Skin of body (tissue), 2 donors: Measurements from ENCODE around the gene ATP2A3. TPM values are rescaled to one million over a fixed set of nuclear protein-coding genes. Genes with fewer than 3 reads are reported as not detected.

Source experiments
- DNase-seq: peaks from one replicate; lab custom pipeline; 2025; lab: John Stamatoyannopoulos, UW
- total RNA-seq: library from RNA; depleted of rRNA; stranded (reverse); fragments of >200 nt; gene quantifications from one replicate; pipeline ENCODE4 v1.2.3, GENCODE V29; 2014

The ATP2A3 gene
- total RNA-seq, 1 donor from 2014 or later, result 5.5 TPM

DNA sequence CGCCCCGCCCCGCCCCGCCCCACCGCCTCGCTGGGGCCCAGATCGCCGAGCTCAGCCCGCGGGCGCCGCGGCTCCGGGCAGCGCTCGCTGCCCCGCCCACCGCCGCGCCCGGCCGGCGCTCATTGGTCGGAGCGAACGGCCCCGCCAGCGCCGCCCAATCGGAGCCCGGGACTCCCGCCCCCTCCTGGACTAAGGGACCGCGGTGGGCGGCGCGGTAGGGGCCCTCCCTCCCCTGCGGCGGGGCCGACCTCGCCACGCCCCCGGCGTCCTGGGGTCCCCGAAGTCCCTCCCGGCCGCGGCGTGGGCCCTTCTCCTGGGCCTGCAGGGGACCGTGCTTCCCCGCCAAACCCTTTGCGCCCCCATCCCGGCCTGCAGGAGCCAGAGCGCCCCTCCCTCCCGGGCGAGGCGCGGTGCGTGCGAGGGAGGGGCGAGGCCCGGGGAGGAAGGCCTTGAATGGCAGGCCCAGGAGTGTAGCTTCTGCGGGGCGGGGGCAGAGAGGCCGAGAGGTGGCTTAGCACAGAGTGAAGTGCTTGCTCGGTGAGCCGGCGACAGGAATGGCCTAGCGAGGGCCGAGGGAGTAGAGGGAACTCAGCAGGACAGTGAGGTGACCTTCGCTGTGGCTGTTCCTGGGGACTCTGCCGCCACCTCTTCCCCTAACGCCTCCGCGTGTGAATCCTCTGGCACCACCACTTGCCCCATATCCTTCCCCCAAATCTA is 71.1 kb downstream of the ATP2A3 start, which contains the start of gene CAMKK1:
Gene CAMKK1, minus strand, starts transcription at position 51 of the 717 bp plus-strand sequence. CDS start 7,366 bp downstream, outside the sequence.
- peak; percentile 76 for DNase-seq

DNA sequence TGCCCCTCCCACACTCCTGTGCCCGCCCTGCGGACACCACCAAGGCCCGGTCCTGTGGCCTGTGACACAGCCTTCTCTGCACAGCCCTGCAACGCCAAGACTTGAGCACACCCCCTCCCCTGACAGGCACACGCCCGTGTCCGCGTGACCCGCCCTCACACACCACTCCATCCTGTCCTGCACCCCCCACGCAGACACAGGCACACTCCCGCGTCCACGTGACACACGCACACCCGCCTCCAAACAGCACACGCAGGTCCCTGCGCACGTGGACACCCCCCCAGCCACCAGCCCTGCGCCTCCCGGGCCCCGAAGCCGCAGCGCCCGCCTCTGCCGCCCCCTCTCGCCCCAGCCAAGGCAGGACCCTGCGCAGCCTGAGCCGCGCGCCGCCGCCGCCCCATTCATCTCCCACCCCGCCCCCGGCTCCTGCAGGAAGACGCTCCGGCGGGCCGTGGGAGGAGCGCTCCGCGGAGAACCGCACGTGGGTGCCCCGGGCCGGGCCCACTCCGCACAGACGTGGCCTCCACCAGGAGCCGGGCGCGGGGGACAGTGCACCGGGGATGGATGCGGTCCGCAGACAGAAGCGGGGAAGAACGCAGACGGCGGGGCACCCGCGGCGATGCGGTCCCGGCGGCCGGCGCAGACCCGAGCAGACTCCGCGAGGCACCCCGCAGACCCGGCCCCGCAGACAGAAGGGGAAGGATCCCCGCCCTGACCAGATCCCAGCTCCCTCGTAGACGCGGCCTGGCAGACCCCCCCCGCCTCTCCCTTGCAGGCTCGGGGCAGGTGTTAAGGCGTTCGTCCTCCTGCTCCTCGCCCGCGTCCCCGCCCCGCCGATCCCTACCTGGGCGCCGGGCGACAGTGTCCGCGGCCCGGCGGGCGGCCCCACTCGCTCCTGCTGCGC is 71.9 kb downstream of the ATP2A3 start:
- no peak for DNase-seq

DNA sequence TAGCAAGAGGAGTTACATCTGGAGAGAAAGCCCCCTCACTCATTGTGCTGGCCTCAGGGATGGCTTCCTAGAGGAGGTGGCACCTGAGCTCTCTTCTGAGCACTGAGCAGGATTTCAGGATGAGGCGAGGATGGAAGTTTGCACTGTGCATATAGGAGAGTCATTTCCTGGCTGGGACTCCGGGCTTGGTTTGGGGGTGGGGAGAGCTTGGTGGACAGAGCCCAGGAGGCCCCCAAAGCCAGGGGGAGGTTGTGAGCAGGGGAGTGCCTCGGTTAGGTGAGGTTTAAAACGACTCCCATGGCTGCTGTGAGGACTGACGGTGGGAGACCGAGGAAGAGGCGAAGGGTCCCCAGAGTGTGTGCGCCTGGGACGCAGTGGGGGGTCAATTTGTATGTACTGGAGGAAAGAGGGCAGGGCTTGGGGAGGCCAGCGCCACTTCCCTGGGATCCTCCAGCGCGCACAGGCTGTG is 72.6 kb downstream of the ATP2A3 start:
- no peak for DNase-seq

DNA sequence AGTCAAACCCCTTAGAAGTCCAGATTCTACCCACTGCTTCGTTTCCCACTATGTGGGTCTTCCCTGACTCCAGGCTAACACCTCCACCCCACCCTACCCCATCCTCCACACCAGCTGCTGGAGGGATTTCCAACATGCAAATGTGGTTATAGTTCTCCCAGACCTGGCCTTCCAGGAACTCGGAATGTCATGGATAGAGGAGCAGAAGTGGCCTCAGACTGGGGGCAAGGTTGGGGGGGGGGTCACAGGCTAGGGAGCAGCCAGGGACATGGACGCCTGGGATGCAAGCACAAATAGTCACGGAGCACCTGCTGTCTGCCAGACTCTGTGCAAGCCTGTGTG is 73.4 kb downstream of the ATP2A3 start:
- no peak for DNase-seq

DNA sequence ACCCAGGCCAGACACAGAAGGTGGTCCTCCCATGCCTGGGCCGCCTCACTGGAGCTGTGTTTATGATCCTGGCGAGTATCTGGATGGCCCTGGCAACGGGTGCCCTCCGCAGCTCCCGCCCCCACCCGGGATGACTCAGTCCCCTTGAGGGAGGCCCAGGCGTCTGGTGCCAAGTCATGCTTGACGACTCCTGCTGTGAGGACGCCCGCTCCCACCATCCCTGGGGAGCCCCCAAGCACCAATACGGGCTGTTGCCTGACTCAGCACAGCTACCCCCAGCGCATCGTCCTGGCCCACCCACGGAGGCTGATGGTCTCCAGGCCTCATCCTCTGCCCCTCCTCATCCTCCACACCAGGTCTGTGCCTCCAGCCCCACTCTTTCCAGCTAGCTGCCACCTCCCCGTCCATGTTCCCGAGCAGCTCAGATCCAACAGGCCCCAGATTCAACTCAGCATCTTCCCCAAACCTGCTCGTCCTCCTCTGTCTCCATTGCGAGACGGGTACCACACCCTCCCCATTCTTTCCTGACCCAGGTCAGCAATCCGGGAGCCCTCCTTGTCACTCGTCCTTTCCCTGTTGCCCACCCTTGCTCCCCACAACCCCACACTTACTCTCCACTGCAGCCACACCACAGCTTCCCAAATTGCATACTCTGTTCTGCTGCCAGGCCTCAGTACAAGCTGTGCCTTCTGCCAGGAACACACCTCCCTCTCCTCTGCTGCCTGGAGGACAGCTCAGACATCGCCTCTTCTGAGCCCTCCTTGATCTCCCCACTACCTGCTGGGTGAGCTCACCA is 74.0 kb downstream of the ATP2A3 start:
- DNase-seq, result no peak

DNA sequence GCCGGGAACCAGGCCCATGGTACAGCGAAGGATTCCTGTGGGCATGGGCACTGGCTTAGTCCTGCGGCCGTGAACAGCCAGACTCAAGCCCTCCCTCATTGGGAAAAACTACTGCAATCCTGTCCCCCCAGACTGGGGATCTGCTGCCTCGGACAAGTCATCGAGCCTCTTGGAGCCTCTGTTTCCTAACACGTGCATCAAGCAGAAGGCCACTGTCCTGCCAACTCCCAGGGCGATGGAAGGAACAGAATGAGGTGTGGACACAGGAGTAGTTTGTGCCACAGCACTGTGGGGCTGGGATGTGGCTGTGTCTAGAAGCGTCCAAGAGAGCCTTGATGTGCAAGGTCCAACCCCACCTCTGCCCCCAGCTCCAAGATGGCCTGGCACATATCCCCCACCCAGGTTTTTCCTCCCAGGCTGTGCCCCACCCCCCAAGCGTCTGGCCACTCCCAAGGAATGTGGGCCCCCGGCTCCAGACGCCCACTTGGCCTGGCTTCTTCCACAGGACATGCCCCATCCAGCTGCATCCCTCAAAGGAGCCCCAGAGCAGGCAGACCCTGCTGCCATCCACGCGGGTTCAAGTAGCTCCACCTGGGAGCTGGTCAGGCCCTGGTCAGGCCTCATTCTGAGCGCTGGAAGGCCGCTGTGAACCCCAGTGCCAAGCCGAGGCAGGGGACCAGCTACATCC is 74.8 kb downstream of the ATP2A3 start:
- no peak for DNase-seq

DNA sequence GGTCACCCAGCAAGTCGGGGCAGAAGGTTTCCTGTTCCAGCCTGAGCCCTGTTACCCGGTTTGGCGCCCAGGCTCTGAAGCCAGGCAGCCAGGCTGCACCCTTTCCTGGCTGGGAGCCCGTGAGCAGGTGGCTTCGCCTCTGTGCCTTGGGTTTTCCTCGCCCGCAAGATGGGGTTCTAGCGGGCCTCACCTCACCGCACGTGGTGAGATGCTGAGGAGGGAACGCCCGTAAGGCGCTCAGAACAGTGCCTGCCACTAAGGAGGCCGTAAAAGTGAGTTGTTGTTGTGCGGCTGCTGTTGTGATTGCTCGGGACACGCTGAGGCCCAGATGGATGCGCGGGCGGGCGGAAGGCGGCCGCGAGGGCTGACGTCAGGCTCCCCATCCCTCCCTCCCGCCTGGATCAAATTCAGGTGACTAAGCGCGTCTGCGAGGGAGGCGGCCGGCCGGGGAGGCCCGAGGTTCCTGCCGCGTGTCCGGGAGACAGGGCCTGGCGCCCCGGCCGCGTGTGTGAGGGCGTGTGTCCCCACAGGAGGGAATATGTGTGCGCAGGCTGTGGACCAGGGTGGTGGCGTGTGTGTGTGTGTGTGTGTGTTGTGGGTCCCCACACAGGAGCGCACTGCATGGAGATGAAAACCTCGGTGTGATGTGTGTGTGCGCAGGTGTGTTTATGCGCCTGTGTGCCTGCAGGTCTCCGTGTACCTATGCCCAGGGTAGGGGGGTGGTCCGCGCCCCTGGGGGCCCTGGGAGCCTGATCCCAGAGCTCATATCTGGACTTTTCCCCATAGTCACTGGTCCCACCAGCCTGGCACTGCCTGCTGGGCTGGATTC is 75.7 kb downstream of the ATP2A3 start:
- DNase-seq, result peak; percentile 84

DNA sequence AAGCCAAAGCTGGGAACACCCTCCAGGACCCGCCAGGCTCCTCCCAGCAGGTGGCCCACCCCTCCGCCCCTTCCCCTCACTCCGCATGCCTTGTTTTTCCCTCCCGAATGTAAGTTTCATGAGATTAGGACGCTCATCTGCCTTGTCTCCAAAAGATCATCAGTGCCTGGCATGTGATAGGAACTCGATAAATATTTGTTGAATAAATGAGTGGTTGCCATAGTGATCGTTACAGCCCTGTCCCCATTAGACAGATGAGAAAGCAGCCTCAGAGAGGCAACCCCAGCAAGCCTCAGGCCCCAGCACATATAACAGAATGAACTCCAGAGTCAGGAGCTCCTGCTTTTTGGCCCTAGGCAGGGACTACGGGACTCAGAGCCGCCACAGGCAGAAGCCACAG is 76.4 kb downstream of the ATP2A3 start:
- DNase-seq, result no peak

DNA sequence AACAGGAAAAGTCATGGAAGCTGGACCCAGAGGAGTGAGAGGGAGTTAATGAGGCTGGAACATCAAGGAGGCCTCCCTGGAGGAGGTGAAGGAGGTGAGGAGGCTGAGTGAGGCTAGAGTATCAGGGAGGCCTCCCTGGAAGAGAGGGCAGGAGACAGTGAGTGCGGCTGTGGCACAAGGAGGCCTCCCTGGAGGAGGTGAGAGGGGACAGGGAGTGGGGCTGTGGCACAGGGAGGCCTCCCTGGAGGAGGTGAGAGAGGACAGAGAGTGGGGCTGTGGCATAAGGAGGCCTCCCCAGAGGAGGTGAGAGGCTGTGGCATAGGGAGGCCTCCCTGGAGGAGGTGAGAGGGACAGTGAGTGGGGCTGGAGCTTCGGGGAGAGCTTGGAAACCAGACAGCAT is 76.8 kb downstream of the ATP2A3 start:
- DNase-seq, result no peak

DNA sequence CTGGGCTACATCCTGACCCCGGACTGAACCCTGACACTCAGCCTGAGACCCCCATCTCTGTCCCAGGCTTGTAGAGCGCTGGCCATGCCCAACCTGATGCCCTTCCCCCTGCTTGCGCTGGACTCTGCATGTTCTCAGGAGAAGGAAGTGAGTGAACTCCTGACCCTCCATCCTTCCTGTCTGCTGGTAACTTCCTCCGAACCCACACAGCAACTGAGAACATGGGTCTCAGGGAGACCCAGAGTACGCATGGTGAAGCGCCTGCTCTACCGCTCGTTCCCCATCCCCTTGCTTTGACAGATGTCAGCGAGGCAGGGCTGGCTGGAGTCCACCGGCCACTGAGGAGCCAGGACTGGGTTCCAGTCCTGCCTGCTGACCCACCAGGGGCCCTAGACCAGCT is 77.5 kb downstream of the ATP2A3 start:
- DNase-seq, result no peak

DNA sequence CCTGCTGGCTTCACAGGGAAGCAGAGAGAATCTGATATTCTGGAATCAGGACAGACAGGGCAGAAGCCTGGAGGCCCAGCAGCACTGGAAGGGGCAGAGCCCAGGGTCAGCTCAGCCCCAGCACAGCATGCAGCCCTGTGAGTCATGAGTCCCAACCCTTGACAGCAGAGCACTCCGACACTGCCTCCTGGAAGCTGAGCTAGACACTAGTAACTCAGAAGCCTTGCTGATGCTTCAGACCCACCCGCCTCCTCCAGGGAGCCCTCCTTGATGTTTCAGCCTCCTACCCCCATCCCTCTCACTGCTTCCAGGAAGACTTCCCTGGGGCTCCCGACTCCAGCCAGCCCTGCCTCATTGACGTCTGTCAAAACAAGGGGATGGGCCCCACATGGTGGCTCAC is 78.3 kb downstream of the ATP2A3 start:
- DNase-seq, result no peak

DNA sequence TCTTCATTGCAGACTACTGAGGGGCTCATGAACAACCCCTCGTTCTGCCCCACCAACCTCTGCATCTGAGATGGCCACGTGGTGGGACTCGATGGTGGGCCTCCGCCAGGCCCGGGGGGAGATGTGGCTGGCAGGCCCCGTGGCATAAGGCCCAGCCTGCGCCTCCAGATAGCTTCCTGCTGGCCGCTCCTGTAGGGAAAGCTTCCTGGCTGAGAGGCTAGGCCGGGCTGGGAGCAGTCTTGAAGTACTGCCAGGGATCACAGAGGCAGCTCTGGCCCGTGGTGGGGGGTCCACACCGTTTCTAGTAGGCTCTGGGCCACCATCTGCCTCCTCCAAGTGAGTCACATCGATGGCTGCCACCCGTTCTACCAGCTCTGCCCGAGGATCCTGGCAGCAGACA is 79.0 kb downstream of the ATP2A3 start:
- DNase-seq, result no peak

DNA sequence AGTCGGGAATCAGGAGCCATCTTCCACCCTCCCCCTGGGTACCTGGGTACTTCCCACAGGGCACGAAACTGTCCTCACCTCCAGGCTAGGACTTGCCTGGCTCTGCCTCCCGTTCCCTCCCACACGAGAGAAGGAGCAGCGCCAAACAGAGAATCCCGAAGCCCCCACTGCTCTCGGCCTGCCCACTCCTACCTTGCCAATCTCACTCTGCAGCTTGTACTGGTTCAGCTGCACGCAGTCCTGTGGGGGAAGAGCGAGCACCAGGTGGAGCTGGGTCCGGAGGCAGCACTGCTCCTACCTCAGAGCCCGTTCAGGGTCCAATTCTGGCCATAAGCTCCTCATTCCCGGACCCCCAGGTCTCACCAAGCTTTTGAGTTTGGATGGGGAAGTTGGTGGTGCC is 80.0 kb downstream of the ATP2A3 start:
- DNase-seq, result no peak

DNA sequence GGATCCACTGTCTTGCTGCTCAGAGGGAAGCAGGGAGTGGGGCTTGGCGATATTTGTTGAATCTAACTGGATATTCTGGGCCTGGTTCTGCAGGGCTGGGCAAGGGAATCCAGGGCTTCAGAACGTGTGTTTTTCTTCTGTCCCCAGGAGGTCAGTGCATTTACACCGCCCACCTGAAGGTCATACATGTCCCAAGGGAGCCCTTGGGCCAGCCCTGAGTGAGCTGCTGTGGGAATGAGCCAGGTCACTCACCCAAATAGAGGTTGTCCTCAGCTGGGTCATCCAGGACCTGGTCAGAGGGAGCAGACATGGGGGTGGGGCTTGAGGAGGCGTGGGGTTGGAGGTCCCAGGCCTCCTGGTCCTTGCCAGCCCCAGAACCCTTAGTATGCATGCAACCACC is 82.0 kb downstream of the ATP2A3 start:
- no peak for DNase-seq

DNA sequence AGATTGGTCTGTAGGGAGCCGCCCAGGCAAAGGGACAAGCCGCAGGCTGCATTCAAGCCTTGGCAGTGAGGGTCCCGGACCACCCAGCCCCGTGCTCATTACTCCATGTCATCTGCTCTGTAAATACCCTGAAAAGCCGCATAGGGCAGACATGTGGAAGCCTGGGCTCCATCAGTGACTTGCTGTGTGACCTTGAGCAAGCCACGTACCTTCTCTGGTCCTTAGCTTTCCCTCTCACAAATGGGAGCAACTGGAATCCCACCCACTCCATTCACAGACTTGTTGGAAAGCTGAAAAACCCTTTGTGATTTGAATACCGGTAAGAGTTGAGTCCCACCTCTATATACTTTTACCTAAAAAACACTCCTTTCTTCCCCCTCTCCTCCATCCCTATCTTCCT is 83.3 kb downstream of the ATP2A3 start:
- no peak for DNase-seq

DNA sequence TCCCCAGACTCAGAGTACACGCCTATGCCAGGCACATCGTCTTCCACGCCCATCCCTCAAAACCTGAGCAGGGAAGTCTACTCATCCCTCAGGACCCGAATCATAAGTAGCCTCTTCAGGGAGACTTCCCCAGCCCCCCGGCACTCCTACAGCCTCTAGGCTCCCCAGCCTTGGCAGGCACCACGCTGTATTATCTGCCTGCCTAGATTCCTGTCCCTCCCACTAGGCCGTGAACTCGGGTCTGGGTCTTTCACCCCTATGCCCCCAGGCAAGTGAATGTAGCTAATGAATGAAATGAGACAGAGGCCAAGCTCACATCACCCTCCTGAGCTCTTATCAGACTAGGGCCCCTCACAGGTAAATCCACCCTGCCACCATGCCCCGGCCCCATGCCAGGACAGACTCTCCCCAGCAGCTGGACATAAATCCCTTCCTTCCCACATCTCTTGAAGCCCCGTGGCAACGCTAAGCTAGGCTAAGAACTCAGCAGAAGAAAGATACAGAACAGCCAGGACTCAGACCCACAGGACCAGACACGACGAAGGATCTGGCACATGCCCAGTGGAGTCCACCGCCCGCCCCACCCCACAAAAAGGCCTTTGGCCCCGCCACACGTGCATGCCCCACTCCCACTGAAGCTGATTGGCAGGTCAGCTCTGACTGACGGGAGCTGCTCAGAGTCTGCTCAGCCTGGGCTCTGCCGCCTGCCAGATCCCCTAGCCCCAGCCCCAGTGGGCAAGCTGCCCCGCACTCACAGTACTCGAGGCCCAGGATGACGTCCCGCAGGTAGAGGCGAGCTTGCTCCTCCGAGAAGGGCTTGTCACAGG is 84.4 kb downstream of the ATP2A3 start:
- no peak for DNase-seq

DNA sequence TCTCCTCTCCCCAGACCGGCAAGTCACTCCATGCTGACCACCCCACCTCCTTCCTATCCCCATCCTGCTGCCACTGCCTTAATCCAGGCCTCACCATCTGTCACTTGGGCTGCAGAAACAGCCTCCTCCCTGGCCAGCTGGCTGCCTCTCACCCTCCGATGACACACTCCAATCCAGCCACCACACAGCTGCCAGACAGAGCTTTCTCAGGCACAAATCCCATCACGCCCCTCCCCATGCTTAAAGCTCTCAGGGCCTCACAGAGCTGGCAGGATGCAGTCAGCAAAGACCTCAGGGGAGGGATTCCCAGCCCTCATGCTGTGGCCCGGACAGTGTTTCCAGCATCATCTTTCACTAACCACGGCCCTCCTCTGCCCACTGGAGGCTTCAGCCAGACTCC is 85.1 kb downstream of the ATP2A3 start:
- DNase-seq, result peak; percentile 78

DNA sequence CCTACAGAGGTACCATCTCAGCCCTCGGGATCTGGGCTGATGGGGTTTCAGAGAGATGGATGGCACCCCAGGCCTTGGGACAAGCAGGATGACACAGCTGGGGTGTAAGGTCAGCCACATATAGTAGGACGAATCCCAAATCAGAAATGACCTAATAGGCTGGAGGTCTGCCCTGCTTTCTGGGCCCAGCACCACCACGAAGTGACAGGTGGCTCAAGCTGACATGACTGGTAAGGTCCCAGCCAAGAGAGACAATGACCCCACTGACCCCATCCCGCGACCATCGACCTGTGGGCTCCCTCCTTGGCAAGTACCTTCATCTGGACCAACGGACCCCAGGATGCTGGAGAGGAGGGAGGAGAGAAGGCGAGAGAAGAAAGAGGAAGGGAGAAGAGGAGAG is 87.0 kb downstream of the ATP2A3 start:
- DNase-seq, result no peak

DNA sequence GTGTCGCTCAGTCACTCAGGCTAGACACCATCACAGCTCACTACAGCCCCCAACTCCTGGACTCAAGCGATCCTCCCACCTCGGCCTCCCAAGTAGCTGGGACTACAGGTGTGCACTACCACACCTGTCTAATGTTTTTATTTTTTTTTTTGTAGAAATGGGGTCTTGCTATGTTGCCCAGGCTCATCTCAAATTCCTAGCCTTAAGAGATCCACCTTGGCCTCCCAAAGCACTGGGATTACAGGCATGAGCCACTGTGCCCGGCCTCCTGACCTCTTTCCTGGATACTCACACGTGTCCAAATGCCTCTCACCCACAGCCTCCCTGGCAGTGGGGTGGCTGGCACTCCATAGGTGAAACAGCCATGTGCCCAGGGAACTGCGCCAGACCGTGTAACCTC is 88.9 kb downstream of the ATP2A3 start:
- no peak for DNase-seq
